Right hindlimb (tissue), 1 donor: Measurements from ENCODE around the gene EGFL6.
"Not testable (repeated sequence)": the region's sequence is repeated elsewhere in the genome, so short reads cannot be mapped to it uniquely, and the experiment has no call there.

ENCODE experiments used
- DNase-seq: peaks from one replicate; pipeline ENCODE4 v3.0.0-alpha.2; 2018

EGFL6 gene

GRCh38 chrX:13655674-13656073 lies 86.3 kb downstream of the EGFL6 start:
- no peak for DNase-seq

GRCh38 chrX:13658602-13659001 lies 89.2 kb downstream of the EGFL6 start:
- DNase-seq = no peak

GRCh38 chrX:13659063-13659462 lies 89.7 kb downstream of the EGFL6 start:
- no peak for DNase-seq

GRCh38 chrX:13661735-13662288 lies 92.4 kb downstream of the EGFL6 start:
- no peak for DNase-seq

- no peak for DNase-seq
Observed at GRCh38 chrX:13662355-13662791, 93.0 kb downstream of the EGFL6 start.

- no peak for DNase-seq
Observed at GRCh38 chrX:13664020-13664419, 94.6 kb downstream of the EGFL6 start.

GRCh38 chrX:13666836-13667235 lies 97.4 kb downstream of the EGFL6 start:
- no peak for DNase-seq

GRCh38 chrX:13667919-13668318 lies 98.5 kb downstream of the EGFL6 start:
- DNase-seq = no peak

GRCh38 chrX:13669246-13669737 lies 99.9 kb downstream of the EGFL6 start:
- no peak for DNase-seq

- not testable (repeated sequence) for DNase-seq
Observed at GRCh38 chrX:13669755-13670154, 100.4 kb downstream of the EGFL6 start.

- DNase-seq = no peak
Observed at GRCh38 chrX:13670197-13670596, 100.8 kb downstream of the EGFL6 start.

GRCh38 chrX:13673016-13673415 lies 103.6 kb downstream of the EGFL6 start:
- no peak for DNase-seq

- no peak for DNase-seq
Observed at GRCh38 chrX:13676885-13677284, 107.5 kb downstream of the EGFL6 start.

- not testable (repeated sequence) for DNase-seq
Observed at GRCh38 chrX:13679700-13680099, 110.3 kb downstream of the EGFL6 start.

- DNase-seq = no peak
Observed at GRCh38 chrX:13681595-13681994, 112.2 kb downstream of the EGFL6 start.
